ENCODE results near the gene WNT4. TPM values are rescaled to one million over a fixed set of nuclear protein-coding genes. Genes with fewer than 3 reads are reported as not detected.

WNT4 gene
- total RNA-seq, 1 donor from 2014 or later: 0.19 TPM

DNA sequence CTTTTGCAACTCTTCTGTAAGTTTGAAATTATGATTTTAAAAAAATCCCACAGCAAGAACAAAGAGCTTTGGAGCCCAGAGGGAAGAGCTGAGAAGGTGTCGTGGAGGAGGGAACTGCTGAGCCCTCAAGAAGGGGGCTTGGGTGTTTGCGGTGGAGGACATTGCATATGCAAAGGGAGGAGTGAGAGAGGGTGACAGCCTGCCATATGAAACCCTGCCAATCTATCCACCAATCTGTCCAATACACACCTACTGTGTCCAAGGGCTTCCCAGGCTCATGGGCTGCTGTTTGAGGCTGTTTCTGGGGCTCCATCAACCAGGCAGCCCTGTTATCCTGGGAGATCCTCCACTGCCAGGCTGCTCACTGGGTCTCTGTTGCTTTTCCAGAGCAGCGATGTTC is 15.2 kb downstream of the WNT4 start:
- H3K9me3 Mint-ChIP-seq (ENCODE audit: unreplicated experiment): no peaks in the 10 kb centered on the region

GRCh38 chr1:22127248-22127647 is 15.6 kb downstream of the WNT4 start:
- no peak overlapping the region for H3K4me3 Mint-ChIP-seq (ENCODE audit: unreplicated experiment)
- no peak for TF ChIP-seq CTCF (IDR thresholded peaks at IDR 0.05)
- H3K9me3 Mint-ChIP-seq (ENCODE audit: unreplicated experiment): no peaks in the 10 kb centered on the region

More for the DNA sequence above, 15.2 kb downstream of the WNT4 start:
- DNase-seq (ENCODE audit: extremely low spot score, unreplicated experiment): no peak
- Mint-ChIP-seq H3K36me3 (ENCODE audit: unreplicated experiment) (no peaks in the 10 kb centered on the region), H3K27me3 (ENCODE audit: unreplicated experiment) (no peaks in the 10 kb centered on the region), H3K4me1 (ENCODE audit: unreplicated experiment) (peaks cover 4% of the 10 kb centered on the region), H3K4me3 (ENCODE audit: unreplicated experiment) (no peak overlapping the region), H3K27ac (ENCODE audit: unreplicated experiment) (no peak overlapping the region)
- TF ChIP-seq CTCF (IDR thresholded peaks at IDR 0.05): no peak

GRCh38 chr1:22126531-22126930 is 16.4 kb downstream of the WNT4 start:
- no peak for DNase-seq (ENCODE audit: extremely low spot score, unreplicated experiment)
- TF ChIP-seq CTCF (IDR thresholded peaks at IDR 0.05): no peak
- Mint-ChIP-seq H3K36me3 (ENCODE audit: unreplicated experiment) (no peaks in the 10 kb centered on the region), H3K4me3 (ENCODE audit: unreplicated experiment) (no peak overlapping the region), H3K4me1 (ENCODE audit: unreplicated experiment) (peaks cover 10% of the 10 kb centered on the region), H3K9me3 (ENCODE audit: unreplicated experiment) (no peaks in the 10 kb centered on the region), H3K27ac (ENCODE audit: unreplicated experiment) (no peak overlapping the region), H3K27me3 (ENCODE audit: unreplicated experiment) (no peaks in the 10 kb centered on the region)

More at GRCh38 chr1:22127248-22127647, 15.6 kb downstream of the WNT4 start:
- Mint-ChIP-seq H3K27ac (ENCODE audit: unreplicated experiment) (no peak overlapping the region), H3K36me3 (ENCODE audit: unreplicated experiment) (no peaks in the 10 kb centered on the region), H3K27me3 (ENCODE audit: unreplicated experiment) (no peaks in the 10 kb centered on the region), H3K4me1 (ENCODE audit: unreplicated experiment) (peaks cover 7% of the 10 kb centered on the region)
- DNase-seq (ENCODE audit: extremely low spot score, unreplicated experiment): no peak

GRCh38 chr1:22124592-22125229 is 18.2 kb downstream of the WNT4 start:
- H3K36me3 Mint-ChIP-seq (ENCODE audit: unreplicated experiment): peaks cover under 1% of the 10 kb centered on the region

More at GRCh38 chr1:22124592-22125229, 18.2 kb downstream of the WNT4 start:
- H3K9me3 Mint-ChIP-seq (ENCODE audit: unreplicated experiment): no peaks in the 10 kb centered on the region
- no peak overlapping the region for H3K27ac Mint-ChIP-seq (ENCODE audit: unreplicated experiment)
- no peak overlapping the region for H3K4me3 Mint-ChIP-seq (ENCODE audit: unreplicated experiment)
- no peak for TF ChIP-seq CTCF (IDR thresholded peaks at IDR 0.05)
- no peaks in the 10 kb centered on the region for H3K27me3 Mint-ChIP-seq (ENCODE audit: unreplicated experiment)
- peaks cover 12% of the 10 kb centered on the region for H3K4me1 Mint-ChIP-seq (ENCODE audit: unreplicated experiment)
- no peak for DNase-seq (ENCODE audit: extremely low spot score, unreplicated experiment)

Data from osteocyte (in vitro differentiated cells).